K562 (cell line): ENCODE measurements around the gene PARD6B. TPM values are rescaled to one million over a fixed set of nuclear protein-coding genes. Genes with fewer than 3 reads are reported as not detected.

Experiments
- ARID1B ChIP-seq: fragments of 450-650 bp; IDR thresholded peaks from 2 replicates; pipeline ENCODE4 v1.6.1; 2016; ENCODE audit warnings: antibody characterized with exemption, mild to moderate bottlenecking, inconsistent platforms
- BDP1 ChIP-seq: IDR thresholded peaks from 3 replicates; pipeline ENCODE4 v1.6.1; 2011; ENCODE audit not compliant: insufficient read length, insufficient read depth
- CBX2 ChIP-seq: fragments of 200-600 bp; sonication (generic); IDR thresholded peaks from one replicate; pipeline ENCODE4 v1.6.1; 2012; ENCODE audit warnings: mild to moderate bottlenecking, low read length, inconsistent platforms; ENCODE audit not compliant: insufficient read depth, poor library complexity, severe bottlenecking
- CREBBP ChIP-seq: IDR thresholded peaks from one replicate; pipeline ENCODE4 v1.6.1; 2012; ENCODE audit warnings: low read depth, mild to moderate bottlenecking, control low read depth, inconsistent platforms, low read length
- CTBP1 ChIP-seq: fragments of 450-650 bp; IDR thresholded peaks from 2 replicates; pipeline ENCODE4 v1.6.1; 2016; ENCODE audit warnings: borderline replicate concordance
- HMG20A ChIP-seq: fragments of 450-650 bp; formaldehyde crosslinking; conservative IDR thresholded peaks from 2 replicates; pipeline ENCODE4 v1.4.0; 2020; ENCODE audit warnings: mild to moderate bottlenecking, mixed read lengths
- HNRNPL ChIP-seq: fragments of 200-400 bp; formaldehyde crosslinking; IDR thresholded peaks from 2 replicates; pipeline ENCODE4 v1.6.1; 2017; ENCODE audit warnings: low read depth, mild to moderate bottlenecking, low read length
- ILF3 ChIP-seq: fragments of 450-650 bp; IDR thresholded peaks from 2 replicates; pipeline ENCODE4 v1.6.1; 2018; ENCODE audit warnings: antibody characterized with exemption, mild to moderate bottlenecking, moderate library complexity, borderline replicate concordance
- MTA1 ChIP-seq: fragments of 450-650 bp; IDR thresholded peaks from 2 replicates; pipeline ENCODE4 v1.6.1; 2017; ENCODE audit warnings: borderline replicate concordance
- NFRKB ChIP-seq: fragments of 450-650 bp; IDR thresholded peaks from 2 replicates; pipeline ENCODE4 v1.6.1; 2016; ENCODE audit warnings: low read depth
- SNIP1 ChIP-seq: fragments of 450-650 bp; IDR thresholded peaks from 2 replicates; pipeline ENCODE4 v1.7.1; 2017; ENCODE audit warnings: low read depth, mild to moderate bottlenecking
- TBL1XR1 ChIP-seq, 2 experiments: IDR thresholded peaks; 2 replicates each; pipeline ENCODE4 v1.6.1; 2012; ENCODE audit warnings: improper control_type of control experiment in 2 of 2, low read length in 2 of 2, mild to moderate bottlenecking in 1 of 2
- ZBTB2 ChIP-seq: fragments of 450-650 bp; IDR thresholded peaks from 2 replicates; pipeline ENCODE4 v1.6.1; 2016; ENCODE audit warnings: antibody characterized with exemption
- ZBTB8A ChIP-seq: fragments of 450-650 bp; IDR thresholded peaks from 2 replicates; pipeline ENCODE4 v1.6.1; 2018; ENCODE audit warnings: mild to moderate bottlenecking, moderate library complexity; ENCODE audit not compliant: partially characterized antibody
- ZNF407 ChIP-seq: fragments of 450-650 bp; IDR thresholded peaks from 2 replicates; pipeline ENCODE4 v1.6.1; 2016; ENCODE audit warnings: low read depth
- ZNF639 ChIP-seq, 2 experiments: fragments of 200-800 bp in 1 of 2; sonication (Bioruptor generic) in 1 of 2; sonication (generic) in 1 of 2; formaldehyde crosslinking in 1 of 2; IDR thresholded peaks in 1 of 2; conservative IDR thresholded peaks in 1 of 2; 2 replicates each; pipeline versions ENCODE4 v1.5.0 to v1.6.1; 2016 to 2020; ENCODE audit warnings: missing compliant biosample characterization in 1 of 2, missing genetic modification characterization in 1 of 2, missing genetic modification reagents in 1 of 2
- ZNF77 ChIP-seq: fragments of 250-450 bp; sonication (Bioruptor Pico); IDR thresholded peaks from 2 replicates; pipeline ENCODE4 v1.5.0; 2020
- ZSCAN29 ChIP-seq: fragments of 450-650 bp; IDR thresholded peaks from 2 replicates; pipeline ENCODE4 v1.6.1; 2017
- polyA plus RNA-seq, 8 experiments: library from polyadenylated mRNA; depleted of rRNA in 4 of 8; stranded (reverse) in 5 of 8; unstranded in 3 of 8; fragments of >200 nt; fragmentation: Nextera tagmentation in 2 of 8; fragmentation: Illumina TruSeq in 1 of 8; extraction: Ambion mirVana in 2 of 8; extraction: Trizol in 1 of 8; gene quantifications; 2 replicates each; pipeline versions ENCODE4 v1.2.1 to v1.2.3, GENCODE V29; 2011 to 2014; ENCODE audit warnings: inconsistent platforms in 1 of 8, missing spikeins in 1 of 8
- total RNA-seq, 7 experiments: library from RNA; depleted of rRNA in 6 of 7; stranded (reverse); fragments of >200 nt in 6 of 7; fragmentation: Illumina TruSeq in 2 of 7; extraction: Trizol in 2 of 7; gene quantifications; 2 replicates each; pipeline versions ENCODE4 v1.2.1 to v1.2.3, GENCODE V29; 2011 to 2021; ENCODE audit warnings: low replicate concordance in 1 of 7

The PARD6B gene
- total and polyA plus RNA-seq, 9 of the 15 experiments (the other 6 are each of a cell fraction or from before 2014, with no cell fraction given), result 1.7 to 12.3 (median 5.5) TPM

GRCh38 chr20:50790651-50791277 is 59.4 kb downstream of the PARD6B start (continued):
- no peak for TF ChIP-seq ZBTB8A
- 0 out of 2 replicates have a peak, but pooled peaks have one; percentile 71 for TF ChIP-seq HNRNPL
- no peak for TF ChIP-seq SNIP1
- TF ChIP-seq ILF3, result no peak
- TF ChIP-seq ZSCAN29, result no peak
- TF ChIP-seq ZNF77, result no peak
- no peak for TF ChIP-seq BDP1
- no peak for TF ChIP-seq HMG20A (CRISPR knock-in tag)
- no peak for TF ChIP-seq CREBBP
- TF ChIP-seq CBX2, result no peak
- TF ChIP-seq MTA1, result no peak
- peak; percentile 76; the same call in 1 of the 2 replicates for TF ChIP-seq NFRKB
- no peak; the same call in 1 of the 2 replicates for TF ChIP-seq ZBTB2
- TF ChIP-seq TBL1XR1 (IDR thresholded peaks at IDR 0.05; ENCODE audit: low read length in 2 of 2), result peak; percentile 49 to 55; a peak in 1 of 4 replicates
- no peak for TF ChIP-seq ZNF407
- peak; percentile 96 for TF ChIP-seq CTBP1
- TF ChIP-seq ARID1B, result no peak; the same call in 1 of the 2 replicates
- TF ChIP-seq ZNF639 (CRISPR knock-in tag; conservative IDR thresholded peaks at IDR 0.05 in 1 of 2, IDR thresholded peaks at IDR 0.05 in 1 of 2), result peak in 1 of 2 experiments; percentile 73; a peak in 2 of 4 replicates
